GM18907 (cell line): ENCODE results near the gene EPB41.
"Not testable (repeated sequence)": the region's sequence is repeated elsewhere in the genome, so short reads cannot be mapped to it uniquely, and the experiment has no call there.

Experiments
- ATAC-seq: cut with Tn5 transposase; IDR thresholded peaks from one replicate; pipeline ENCODE4 v1.9.1; 2021; ENCODE audit warnings: mild to moderate bottlenecking, moderate library complexity; ENCODE audit not compliant: unreplicated experiment

EPB41 gene

DNA sequence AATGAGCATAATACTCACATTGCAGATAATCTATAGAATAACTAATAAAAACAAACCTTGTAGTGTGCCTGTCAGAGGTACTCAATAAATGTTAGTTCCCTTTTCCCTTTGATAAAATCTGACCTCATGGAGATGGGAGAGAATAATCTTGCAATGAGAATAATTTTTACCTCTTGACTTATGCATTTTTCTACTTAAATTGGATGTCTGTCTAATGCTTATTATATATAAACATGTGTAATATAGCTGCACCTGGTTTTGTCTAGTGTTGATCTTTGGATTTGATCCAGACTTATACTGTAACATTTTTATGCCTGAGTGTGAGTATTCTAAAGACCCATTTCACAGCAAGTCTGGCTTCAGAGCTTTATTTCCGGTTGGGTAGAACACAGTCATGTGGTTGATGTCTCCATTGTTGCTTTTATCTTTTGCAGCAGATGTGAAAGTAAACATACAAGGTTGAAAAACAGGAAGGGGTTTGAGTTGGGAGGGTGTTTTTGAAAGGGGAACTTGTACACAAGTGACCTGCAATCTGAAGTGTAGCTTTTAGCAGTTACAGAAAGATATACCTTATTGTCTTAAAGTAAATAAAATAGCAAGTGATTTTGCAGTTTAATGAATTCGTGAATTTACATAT is 12.4 kb downstream of the EPB41 start:
- ATAC-seq, result peak; percentile 84

DNA sequence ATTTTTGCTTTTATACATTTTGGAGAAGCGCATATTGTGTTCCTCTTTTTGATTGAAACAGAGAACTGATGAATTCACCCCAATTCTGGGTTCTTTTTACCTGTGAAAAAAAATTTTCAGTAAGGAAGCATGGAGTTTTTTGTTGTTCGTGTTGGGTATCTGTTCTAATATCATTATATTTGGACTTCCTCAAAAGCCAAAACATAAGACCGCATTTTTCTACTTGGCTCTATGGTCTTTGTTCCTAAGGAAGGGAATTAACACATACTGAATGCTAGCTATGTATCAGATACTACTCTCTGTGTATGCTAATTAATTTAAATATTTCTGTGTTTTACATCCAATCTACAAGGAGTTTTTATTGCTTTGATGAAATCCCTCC is 12.9 kb downstream of the EPB41 start:
- peak; percentile 23 for ATAC-seq

DNA sequence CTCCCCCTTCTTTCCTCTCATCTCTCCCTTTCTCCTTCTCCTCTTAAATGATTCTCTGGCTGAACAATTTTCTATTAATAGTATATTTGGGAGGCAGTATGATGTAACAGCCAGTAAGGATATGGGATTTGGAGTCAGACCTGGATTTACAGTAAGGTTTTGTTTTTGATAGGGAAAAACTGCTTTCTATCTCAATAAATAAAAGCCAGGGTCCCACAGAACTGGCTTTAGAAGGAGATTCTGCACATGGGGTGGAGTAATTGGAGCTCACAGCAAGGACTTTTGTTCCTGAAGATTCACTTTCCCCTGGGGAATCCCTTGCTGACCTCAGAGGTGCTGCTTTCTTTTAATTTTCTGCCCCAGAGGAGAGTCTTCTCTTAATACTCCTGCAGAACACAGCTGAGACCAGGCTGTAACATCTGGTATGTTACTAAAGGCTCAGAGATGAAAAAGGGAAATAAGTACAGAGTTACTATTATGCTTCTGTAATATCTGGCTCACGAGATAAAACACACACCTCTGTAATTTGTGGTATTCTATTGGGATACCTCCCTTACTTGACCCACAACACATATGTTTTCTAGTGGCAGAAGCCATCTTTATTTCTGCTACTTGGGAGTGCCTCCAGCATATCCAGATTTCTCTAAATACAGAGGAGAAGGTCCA is 13.4 kb downstream of the EPB41 start:
- ATAC-seq, result no peak

DNA sequence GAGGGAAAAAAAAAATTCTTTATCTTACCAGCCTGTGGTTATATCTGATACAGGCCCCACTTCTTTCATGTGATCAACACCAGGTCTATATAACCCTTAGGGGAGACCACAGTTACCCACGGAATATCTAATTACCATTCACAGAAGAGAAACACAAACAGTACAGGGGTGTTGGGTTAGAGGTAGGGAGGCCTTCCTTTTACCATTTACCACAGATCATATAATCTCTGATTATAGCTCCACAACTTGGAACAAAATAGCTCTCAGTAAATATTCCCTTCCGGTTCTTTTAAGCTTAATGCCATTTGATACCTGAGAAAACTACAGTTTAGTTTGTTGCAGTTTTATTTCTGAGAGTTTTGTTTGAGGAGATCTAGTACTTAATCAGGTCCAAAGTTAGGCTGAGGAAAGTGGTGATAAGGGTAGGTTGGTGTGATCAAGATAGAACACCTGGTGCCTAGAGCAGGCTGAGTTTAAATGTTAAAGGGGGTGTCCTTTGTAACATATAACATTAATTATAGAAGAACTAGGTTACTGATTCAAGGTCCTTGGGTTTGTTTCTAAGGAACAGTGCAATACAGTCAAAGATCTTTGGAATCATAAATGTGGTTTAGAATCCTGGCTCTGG is 14.1 kb downstream of the EPB41 start:
- ATAC-seq, result no peak

DNA sequence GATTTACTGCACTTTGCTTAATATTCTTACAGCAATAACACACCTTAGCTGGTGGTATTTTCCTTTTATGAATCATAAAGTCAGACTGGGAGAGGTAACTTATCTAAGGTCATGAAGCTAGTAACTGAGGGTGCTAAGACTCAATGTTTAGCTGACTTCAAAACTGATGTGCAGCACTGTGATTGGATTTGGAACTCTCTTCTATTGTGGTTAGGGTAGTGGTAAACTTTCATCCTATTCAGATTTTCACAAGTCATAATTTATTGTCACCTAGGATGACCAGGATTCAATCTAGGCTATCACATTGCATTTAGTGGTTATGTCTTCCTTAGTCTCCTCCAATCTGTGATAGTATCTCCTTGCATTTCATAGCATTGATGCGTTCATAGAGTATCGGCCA is 18.9 kb downstream of the EPB41 start:
- no peak for ATAC-seq

DNA sequence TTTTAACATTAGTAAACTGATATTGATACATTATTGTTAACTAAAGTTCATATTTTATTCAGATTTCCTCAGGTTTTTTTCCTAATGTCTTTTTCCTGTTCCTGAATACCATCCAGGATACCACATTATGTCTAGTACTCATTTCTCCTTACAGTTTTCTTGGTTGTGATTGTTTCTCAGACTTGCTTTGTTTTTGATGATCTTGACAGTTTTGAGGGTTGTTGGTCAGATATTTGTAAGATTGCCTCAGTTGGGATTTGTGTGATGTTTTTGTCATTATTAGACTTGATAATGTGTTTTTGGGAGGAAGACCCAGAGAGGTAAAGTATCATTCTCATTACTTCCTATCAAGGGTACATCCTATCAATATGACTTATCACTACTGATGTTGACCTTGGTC is 19.5 kb downstream of the EPB41 start:
- ATAC-seq, result no peak

DNA sequence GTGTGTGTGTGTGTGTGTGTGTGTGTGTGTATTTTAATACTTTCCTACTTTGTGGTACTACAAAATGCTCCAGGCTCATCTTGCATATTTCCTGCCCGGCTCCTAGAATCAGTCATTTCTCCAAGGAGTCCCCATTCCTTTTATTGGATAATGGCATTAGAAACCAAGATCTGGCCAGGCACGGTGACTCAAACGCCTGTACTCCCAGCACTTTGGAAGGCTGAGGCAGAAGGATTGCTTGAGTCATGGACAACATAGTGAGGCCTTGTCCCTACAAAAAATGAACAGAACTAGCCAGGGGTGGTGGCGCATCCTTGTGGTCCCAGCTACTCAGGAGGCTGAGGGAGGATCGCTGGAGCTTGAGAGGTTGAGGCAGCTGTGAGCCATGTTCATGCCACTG is 20.3 kb downstream of the EPB41 start:
- ATAC-seq, result no peak

DNA sequence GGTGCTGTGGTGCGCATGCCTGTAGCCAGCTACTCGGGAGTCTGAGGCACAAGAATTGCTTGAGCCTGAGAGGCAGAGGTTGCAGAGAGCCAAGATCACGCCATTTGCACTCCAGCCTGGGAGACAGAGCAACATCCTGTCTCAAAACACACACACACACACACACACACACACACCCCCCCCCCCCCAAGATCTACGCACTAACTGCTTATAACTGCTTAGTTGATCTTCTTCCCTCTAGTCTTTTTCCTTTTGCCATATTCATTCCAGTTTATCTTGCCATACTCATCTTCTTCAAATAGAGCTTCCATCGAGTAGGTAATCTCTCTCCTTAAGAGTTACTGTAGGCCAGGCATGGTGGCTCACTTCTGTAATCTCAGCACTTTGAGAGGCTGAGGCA is 20.9 kb downstream of the EPB41 start:
- ATAC-seq, result no peak

DNA sequence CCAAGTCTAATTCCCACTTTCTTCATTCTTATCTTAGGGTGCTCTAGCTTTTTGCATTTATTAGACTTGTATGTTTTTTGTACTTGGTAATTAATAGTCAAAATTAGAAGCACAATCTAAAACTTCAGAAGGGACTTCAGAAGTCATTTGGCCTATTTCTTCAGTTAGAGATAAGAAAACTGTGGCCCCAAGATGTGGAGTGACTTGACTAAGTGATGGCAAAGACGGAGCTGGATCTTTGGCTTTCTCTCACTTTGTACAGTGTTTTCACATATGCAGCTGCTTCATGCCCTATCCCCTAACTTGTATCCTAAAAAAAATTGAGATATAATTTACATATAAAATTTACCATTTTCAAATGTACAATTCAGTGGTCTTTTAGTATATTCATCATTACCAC is 21.7 kb downstream of the EPB41 start:
- no peak for ATAC-seq

DNA sequence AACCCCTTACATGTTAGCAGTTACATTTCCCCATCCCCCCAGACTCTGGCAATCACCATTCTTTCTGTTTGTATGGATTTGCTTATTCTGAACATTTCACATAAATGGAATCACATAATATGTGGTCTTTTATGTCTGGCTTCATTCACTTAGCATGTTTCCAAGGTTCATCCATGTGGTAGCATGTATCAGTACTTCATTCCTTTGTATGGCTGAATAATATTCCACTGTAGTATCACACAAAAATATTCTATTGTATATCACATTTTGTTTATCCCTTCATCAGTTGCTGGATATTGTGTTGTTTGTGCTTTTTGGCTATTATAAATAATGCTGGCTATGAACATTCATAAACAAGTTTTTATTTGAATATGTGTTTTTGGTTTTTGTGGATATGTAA is 22.2 kb downstream of the EPB41 start:
- no peak for ATAC-seq

DNA sequence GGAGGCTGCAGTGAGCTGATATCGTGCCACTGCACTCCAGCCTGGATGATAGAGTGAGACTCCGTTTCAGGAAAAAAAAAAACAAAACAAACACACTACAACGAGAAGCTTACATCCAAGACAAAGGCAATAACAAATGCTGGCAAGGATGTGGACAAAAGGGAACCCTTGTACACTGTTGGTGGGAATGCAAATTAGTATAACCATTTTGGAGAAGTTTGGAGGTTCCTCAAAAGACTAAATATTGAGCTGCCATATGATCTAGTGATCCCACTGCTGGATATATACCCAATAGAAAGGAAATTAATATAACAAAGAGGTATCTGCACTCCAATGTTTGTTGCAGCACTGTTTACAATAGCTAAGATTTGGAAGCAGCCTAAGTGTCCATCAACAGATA is 29.2 kb downstream of the EPB41 start:
- ATAC-seq, result not testable (repeated sequence)

DNA sequence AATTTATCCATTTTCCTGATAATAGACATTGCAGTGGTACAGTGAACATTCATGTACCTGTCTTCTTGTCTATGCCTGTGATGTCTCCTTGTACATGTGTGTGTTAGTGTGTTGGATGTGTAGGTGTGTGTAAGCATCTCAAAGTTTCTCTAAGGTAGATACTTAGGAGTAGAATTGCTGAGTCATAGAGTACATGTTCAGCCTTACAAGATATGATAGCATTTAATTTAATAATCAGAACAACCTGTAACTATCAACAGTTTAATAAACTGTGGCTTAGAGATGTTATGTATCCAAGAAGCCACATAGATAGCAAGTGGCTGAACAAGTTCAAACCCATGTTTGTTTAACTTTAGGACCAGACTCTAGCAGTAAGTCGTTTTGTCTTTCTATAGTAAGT is 35.6 kb downstream of the EPB41 start:
- ATAC-seq, result no peak

DNA sequence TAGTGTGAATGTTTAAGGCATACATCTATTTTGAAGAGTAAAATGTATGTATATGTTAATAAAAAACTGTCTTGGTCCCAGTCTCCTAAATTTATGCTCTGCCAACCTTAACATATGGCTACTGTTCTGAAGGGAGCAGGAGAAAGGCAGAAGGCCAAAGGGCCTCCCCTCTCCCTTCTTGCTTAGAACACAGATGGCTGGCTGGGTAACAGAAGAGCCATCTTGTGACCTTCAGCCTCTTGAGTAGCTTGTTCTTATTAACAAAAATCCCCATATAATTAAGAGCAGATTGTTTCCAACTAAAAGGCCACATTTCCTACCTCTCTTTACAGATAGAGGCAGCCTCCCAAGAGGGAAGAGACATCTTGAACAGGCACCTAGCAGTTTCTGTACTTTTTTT is 36.1 kb downstream of the EPB41 start:
- no peak for ATAC-seq

DNA sequence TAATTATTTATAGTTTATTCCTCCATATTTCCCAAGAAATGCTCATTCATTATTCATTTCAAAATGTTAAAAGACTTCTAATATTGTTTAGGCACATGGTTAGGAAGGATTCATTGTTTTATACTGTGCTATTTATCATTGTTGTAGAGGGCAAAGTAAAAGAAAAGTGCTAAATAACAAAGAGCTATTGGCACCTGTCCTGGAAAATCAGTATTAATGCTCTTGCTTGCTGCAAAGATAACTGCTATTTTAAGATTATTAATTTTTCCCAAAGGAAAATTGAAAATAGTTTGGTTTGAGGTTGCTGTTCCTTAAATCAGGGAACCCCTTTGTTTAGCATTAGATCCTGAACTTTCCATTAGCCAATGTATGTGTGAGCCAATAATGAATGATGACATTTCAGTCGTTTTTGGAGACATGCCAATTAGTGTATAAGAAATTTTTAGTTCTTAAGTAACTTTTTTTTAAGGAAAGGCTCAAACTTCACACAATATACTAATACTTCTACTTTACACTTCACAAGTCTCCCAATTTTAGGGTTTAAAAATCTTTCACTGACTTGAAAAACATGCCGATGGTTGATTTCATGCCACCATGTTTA is 39.9 kb downstream of the EPB41 start:
- ATAC-seq, result no peak

DNA sequence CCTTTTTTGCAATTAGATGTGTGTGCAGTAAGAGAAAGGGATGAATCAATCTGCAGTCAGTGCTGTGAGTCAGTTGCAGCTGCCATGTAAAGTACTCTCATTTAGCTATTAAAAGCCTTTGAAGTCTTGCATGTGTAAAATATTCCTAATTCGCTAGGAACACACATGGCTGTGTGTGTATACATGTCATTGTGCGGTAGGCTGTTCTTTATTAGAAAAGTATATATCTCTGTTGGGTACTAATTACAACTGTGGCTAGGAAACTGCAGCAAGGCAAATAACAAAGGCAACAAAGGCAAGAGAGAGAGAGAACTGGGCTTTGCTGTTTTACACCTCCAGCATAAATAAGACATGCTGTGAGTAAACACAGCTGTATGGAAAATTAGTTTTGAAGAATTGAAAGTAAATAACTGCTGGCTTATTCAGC is 41.7 kb downstream of the EPB41 start:
- ATAC-seq, result no peak

DNA sequence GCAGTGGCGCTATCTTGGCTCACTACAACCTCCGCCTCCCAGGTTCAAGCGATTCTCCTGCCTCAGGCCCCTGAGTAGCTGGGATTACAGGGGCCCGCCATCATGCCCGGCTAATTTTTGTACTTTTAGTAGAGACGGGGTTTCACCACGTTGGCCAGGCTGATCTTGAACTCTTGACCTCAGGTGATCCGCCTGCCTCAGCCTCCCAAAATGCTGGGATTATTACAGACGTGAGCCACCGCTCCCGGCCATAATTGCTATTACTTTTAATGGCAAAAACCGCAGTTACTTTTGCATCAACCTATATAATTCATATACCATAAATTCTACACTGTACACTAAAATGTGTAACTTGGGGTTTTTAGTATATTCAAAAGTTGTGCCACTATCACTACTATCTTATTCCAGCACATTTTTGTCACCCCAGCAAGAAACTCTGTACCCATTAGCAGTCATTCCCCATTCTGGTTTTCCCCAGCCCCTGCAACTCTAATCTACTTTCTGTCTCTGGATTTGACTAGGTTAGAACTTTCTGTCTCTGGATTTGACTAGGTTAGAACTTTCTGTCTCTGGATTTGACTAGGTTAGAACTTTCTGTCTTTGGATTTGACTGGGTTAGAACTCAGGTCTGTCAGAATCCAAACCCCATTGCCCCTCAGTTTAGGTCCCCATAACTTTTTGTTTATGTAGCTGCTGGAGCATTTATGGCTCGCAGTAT is 47.9 kb downstream of the EPB41 start:
- ATAC-seq, result not testable (repeated sequence)

DNA sequence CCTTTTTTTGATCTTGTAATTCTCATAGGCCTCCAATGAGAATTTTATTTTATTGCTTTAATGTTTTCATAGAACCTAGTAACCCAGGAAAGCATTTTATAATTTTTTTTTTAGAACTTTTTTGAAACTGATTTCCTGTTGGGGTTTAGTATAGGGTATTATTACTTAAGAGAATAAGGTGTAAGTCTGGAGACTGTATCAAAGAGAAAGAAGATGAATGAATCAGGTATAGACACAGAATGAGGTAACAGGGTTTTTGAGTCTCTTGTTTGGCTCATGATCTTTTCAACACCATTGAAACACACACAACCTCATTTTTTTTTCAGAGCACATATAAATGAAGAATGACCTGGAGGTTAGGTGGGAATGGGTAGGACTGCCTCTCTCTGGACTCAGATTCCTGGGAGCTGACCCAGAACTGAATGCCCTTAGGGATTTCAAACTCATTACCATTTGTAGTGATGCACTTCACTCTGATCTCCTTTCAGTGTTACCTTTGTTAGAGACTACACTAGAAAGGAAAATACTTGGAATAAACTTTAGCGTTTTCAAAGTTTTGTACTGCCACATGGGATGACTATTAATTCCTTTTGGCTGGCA is 51.0 kb downstream of the EPB41 start:
- no peak for ATAC-seq

DNA sequence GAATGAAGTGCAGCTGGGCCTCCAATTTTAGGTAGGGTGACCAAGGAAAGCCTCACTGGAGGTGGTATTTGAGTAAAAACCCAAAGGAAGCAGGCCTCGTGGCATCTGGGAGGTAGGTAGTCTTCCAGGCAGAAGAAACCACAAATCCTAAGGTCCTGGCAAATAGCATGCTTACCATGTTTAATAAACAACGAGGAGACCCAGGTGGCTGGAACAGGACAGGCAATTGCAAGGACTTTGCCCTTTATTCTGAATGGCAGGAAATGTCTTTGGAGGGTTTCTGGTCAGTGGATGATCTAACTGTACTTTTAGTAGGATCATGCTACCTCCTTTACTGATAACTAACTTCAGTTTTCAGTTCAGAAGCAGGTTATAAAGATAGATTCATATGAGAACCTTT is 52.2 kb downstream of the EPB41 start:
- no peak for ATAC-seq

DNA sequence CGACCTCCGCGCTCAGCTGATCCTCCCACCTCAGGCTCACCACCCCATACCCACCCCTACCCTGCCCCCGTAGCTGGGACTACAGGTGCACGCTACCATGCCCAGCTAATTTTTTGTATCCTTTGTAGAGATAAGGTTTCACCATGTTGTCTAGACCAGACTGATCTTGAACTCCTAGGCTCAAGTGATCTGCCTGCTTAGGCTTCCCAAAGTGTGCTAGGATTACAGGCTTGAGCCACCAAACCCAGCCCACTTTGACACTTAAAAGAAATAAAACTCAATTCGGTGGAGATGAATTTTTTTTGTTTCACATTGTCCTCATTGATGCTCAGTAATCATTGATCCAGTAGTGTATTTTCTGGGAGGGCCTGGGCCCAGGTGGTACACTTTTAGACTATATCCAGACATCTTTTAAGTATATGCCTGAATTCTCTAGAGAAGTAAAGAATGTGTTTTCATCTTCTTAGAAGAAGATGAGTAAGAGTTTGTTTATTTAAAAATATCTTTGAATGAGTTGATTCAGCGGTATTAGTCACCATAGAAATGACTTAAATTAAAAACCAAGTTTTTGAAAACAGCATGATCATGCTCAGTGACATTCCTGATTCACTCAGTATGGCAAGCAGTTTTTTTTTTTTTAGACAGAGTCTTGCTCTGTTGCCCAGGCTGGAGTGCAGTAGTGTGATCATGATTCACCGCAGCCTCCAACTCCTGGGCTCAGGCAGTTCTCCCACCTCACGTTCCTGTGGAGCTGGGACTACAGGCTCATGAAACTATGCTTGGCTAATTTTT is 57.8 kb downstream of the EPB41 start:
- ATAC-seq, result no peak
